GM21390 (cell line): Measurements from ENCODE around the gene TTC3.
"Not testable (repeated sequence)": the region's sequence is repeated elsewhere in the genome, so short reads cannot be mapped to it uniquely, and the experiment has no call there.

Experiments
- ATAC-seq: cut with Tn5 transposase; IDR thresholded peaks from one replicate; pipeline ENCODE4 v1.9.1; 2021; ENCODE audit not compliant: unreplicated experiment

Gene TTC3

GRCh38 chr21:37087188-37087587 lies 14.1 kb downstream of the TTC3 start:
- no peak for ATAC-seq

GRCh38 chr21:37088186-37088735 lies 15.2 kb downstream of the TTC3 start:
- no peak for ATAC-seq

GRCh38 chr21:37093977-37094376 lies 20.9 kb downstream of the TTC3 start:
- no peak for ATAC-seq

GRCh38 chr21:37095821-37096220 lies 22.8 kb downstream of the TTC3 start:
- ATAC-seq, result no peak

GRCh38 chr21:37098751-37099150 lies 25.7 kb downstream of the TTC3 start:
- ATAC-seq, result no peak

GRCh38 chr21:37100316-37100715 lies 27.3 kb downstream of the TTC3 start:
- no peak for ATAC-seq

GRCh38 chr21:37101384-37101783 lies 28.3 kb downstream of the TTC3 start:
- ATAC-seq, result no peak

GRCh38 chr21:37102746-37103145 lies 29.7 kb downstream of the TTC3 start:
- ATAC-seq, result not testable (repeated sequence)

- ATAC-seq, result no peak
These were observed 33.9 kb downstream of the TTC3 start for GRCh38 chr21:37106998-37107397.

GRCh38 chr21:37111029-37111428 lies 38.0 kb downstream of the TTC3 start:
- ATAC-seq, result not testable (repeated sequence)

- not testable (repeated sequence) for ATAC-seq
These were observed 41.2 kb downstream of the TTC3 start for GRCh38 chr21:37114301-37114700.

- ATAC-seq, result not testable (repeated sequence)
These were observed 43.4 kb downstream of the TTC3 start for GRCh38 chr21:37116459-37116858.

GRCh38 chr21:37117204-37117603 lies 44.1 kb downstream of the TTC3 start:
- no peak for ATAC-seq

GRCh38 chr21:37118187-37118826 lies 45.3 kb downstream of the TTC3 start:
- ATAC-seq, result no peak

- ATAC-seq, result no peak
These were observed 46.6 kb downstream of the TTC3 start for GRCh38 chr21:37119421-37120218.

- no peak for ATAC-seq
These were observed 55.0 kb downstream of the TTC3 start for GRCh38 chr21:37128076-37128475.

- ATAC-seq, result no peak
These were observed 57.9 kb downstream of the TTC3 start for GRCh38 chr21:37130971-37131370.

- no peak for ATAC-seq
These were observed 63.2 kb downstream of the TTC3 start for GRCh38 chr21:37136261-37136660.

- no peak for ATAC-seq
These were observed 63.7 kb downstream of the TTC3 start for GRCh38 chr21:37136744-37137143.

- ATAC-seq, result no peak
These were observed 66.1 kb downstream of the TTC3 start for GRCh38 chr21:37139154-37139553.

- ATAC-seq, result no peak
These were observed 66.8 kb downstream of the TTC3 start for GRCh38 chr21:37139902-37140301.

- ATAC-seq, result not testable (repeated sequence)
These were observed 70.3 kb downstream of the TTC3 start for GRCh38 chr21:37143392-37143791.
